ENCODE data around the gene IGIP.
"Not testable (repeated sequence)": the region's sequence is repeated elsewhere in the genome, so short reads cannot be mapped to it uniquely, and the experiment has no call there.

IGIP gene

GRCh38 chr5:140154710-140155381, 29.1 kb downstream of the IGIP start:
- H3K27ac Mint-ChIP-seq; H3K27me3 Mint-ChIP-seq; H3K36me3 Mint-ChIP-seq (ENCODE audit: low read depth); H3K4me3 Mint-ChIP-seq; H3K4me1 Mint-ChIP-seq; DNase-seq; H3K9me3 Mint-ChIP-seq; ATAC-seq: not testable (repeated sequence)

GRCh38 chr5:140157032-140157781, 31.5 kb downstream of the IGIP start:
- ATAC-seq (peak; percentile 99), DNase-seq (peak; percentile 89)
- no peaks in the 10 kb centered on the region for H3K36me3 Mint-ChIP-seq (ENCODE audit: low read depth)
- H3K27me3 Mint-ChIP-seq: peaks cover 2% of the 10 kb centered on the region
- no peaks in the 10 kb centered on the region for H3K9me3 Mint-ChIP-seq
- no peak overlapping the region for H3K27ac Mint-ChIP-seq
- peak overlapping the region; percentile 10 for H3K4me3 Mint-ChIP-seq
- H3K4me1 Mint-ChIP-seq: peaks cover 7% of the 10 kb centered on the region

GRCh38 chr5:140159014-140159927, 33.5 kb downstream of the IGIP start:
- H3K27ac Mint-ChIP-seq: no peak overlapping the region
- no peak overlapping the region for H3K4me3 Mint-ChIP-seq
- H3K36me3 Mint-ChIP-seq (ENCODE audit: low read depth): no peaks in the 10 kb centered on the region
- no peaks in the 10 kb centered on the region for H3K9me3 Mint-ChIP-seq
- H3K4me1 Mint-ChIP-seq: peaks cover 7% of the 10 kb centered on the region
- ATAC-seq: no peak
- DNase-seq: no peak
- H3K27me3 Mint-ChIP-seq: peaks cover 2% of the 10 kb centered on the region

GRCh38 chr5:140162275-140162674, 36.5 kb downstream of the IGIP start:
- no peaks in the 10 kb centered on the region for H3K4me1 Mint-ChIP-seq
- H3K27ac Mint-ChIP-seq: no peak overlapping the region
- no peaks in the 10 kb centered on the region for H3K9me3 Mint-ChIP-seq
- ATAC-seq (no peak), DNase-seq (no peak)
- H3K36me3 Mint-ChIP-seq (ENCODE audit: low read depth): no peaks in the 10 kb centered on the region
- H3K4me3 Mint-ChIP-seq: no peak overlapping the region
- peaks cover 2% of the 10 kb centered on the region for H3K27me3 Mint-ChIP-seq

- Mint-ChIP-seq H3K4me3 (no peak overlapping the region), H3K4me1 (no peaks in the 10 kb centered on the region), H3K27ac (no peak overlapping the region), H3K27me3 (peaks cover 2% of the 10 kb centered on the region), H3K9me3 (no peaks in the 10 kb centered on the region), H3K36me3 (ENCODE audit: low read depth) (no peaks in the 10 kb centered on the region)
- ATAC-seq: no peak
- DNase-seq: no peak
These were observed 37.0 kb downstream of the IGIP start for GRCh38 chr5:140162781-140163180.

- Mint-ChIP-seq H3K27ac (no peak overlapping the region), H3K9me3 (no peaks in the 10 kb centered on the region), H3K36me3 (ENCODE audit: low read depth) (no peaks in the 10 kb centered on the region), H3K27me3 (no peaks in the 10 kb centered on the region), H3K4me3 (no peak overlapping the region), H3K4me1 (no peaks in the 10 kb centered on the region)
- ATAC-seq: no peak
- no peak for DNase-seq
These were observed 39.6 kb downstream of the IGIP start for GRCh38 chr5:140165101-140165922.

- H3K27me3 Mint-ChIP-seq: no peaks in the 10 kb centered on the region
- H3K9me3 Mint-ChIP-seq: no peaks in the 10 kb centered on the region
- ATAC-seq: no peak
- H3K4me3 Mint-ChIP-seq: no peak overlapping the region
- H3K4me1 Mint-ChIP-seq: no peaks in the 10 kb centered on the region
- no peak for DNase-seq
- H3K36me3 Mint-ChIP-seq (ENCODE audit: low read depth): no peaks in the 10 kb centered on the region
- H3K27ac Mint-ChIP-seq: no peak overlapping the region
These were observed 40.2 kb downstream of the IGIP start for GRCh38 chr5:140165923-140166270.

- no peak overlapping the region for H3K4me3 Mint-ChIP-seq
- DNase-seq (no peak), ATAC-seq (no peak)
- H3K27me3 Mint-ChIP-seq: no peaks in the 10 kb centered on the region
- no peaks in the 10 kb centered on the region for H3K4me1 Mint-ChIP-seq
- no peaks in the 10 kb centered on the region for H3K36me3 Mint-ChIP-seq (ENCODE audit: low read depth)
- H3K9me3 Mint-ChIP-seq: no peaks in the 10 kb centered on the region
- no peak overlapping the region for H3K27ac Mint-ChIP-seq
These were observed 41.2 kb downstream of the IGIP start for GRCh38 chr5:140166911-140167310.

GRCh38 chr5:140168371-140168770, 42.6 kb downstream of the IGIP start:
- Mint-ChIP-seq H3K27ac (no peak overlapping the region), H3K27me3 (no peaks in the 10 kb centered on the region), H3K4me3 (no peak overlapping the region), H3K9me3 (no peaks in the 10 kb centered on the region), H3K36me3 (ENCODE audit: low read depth) (no peaks in the 10 kb centered on the region), H3K4me1 (no peaks in the 10 kb centered on the region)
- DNase-seq: no peak
- ATAC-seq: no peak

GRCh38 chr5:140169410-140169809, 43.7 kb downstream of the IGIP start:
- Mint-ChIP-seq H3K9me3 (no peaks in the 10 kb centered on the region), H3K36me3 (ENCODE audit: low read depth) (no peaks in the 10 kb centered on the region), H3K4me1 (peaks cover 5% of the 10 kb centered on the region), H3K27ac (no peak overlapping the region), H3K4me3 (no peak overlapping the region), H3K27me3 (no peaks in the 10 kb centered on the region)
- DNase-seq (no peak), ATAC-seq (no peak)

GRCh38 chr5:140172483-140172882, 46.7 kb downstream of the IGIP start:
- Mint-ChIP-seq H3K36me3 (ENCODE audit: low read depth) (no peaks in the 10 kb centered on the region), H3K27ac (no peak overlapping the region), H3K9me3 (no peaks in the 10 kb centered on the region), H3K4me1 (peaks cover 15% of the 10 kb centered on the region), H3K4me3 (no peak overlapping the region), H3K27me3 (no peaks in the 10 kb centered on the region)
- ATAC-seq (no peak), DNase-seq (no peak)

- H3K9me3 Mint-ChIP-seq: no peaks in the 10 kb centered on the region
- no peak overlapping the region for H3K27ac Mint-ChIP-seq
- peaks cover 15% of the 10 kb centered on the region for H3K4me1 Mint-ChIP-seq
- DNase-seq (no peak), ATAC-seq (no peak)
- no peaks in the 10 kb centered on the region for H3K36me3 Mint-ChIP-seq (ENCODE audit: low read depth)
- H3K27me3 Mint-ChIP-seq: no peaks in the 10 kb centered on the region
- H3K4me3 Mint-ChIP-seq: peak overlapping the region; percentile 95
These were observed 48.3 kb downstream of the IGIP start for GRCh38 chr5:140174014-140174413.

GRCh38 chr5:140174465-140175366, 49.0 kb downstream of the IGIP start, which contains the start of gene CYSTM1:
CYSTM1 (plus strand) TSS chr5:140175188; CDS start chr5:140194466, 19,278 bp downstream.
- H3K36me3 Mint-ChIP-seq (ENCODE audit: low read depth): no peaks in the 10 kb centered on the region
- peak; percentile 94 for ATAC-seq
- H3K9me3 Mint-ChIP-seq: no peaks in the 10 kb centered on the region

More at GRCh38 chr5:140174465-140175366, 49.0 kb downstream of the IGIP start, which contains the start of gene CYSTM1:
- Mint-ChIP-seq H3K4me1 (peaks cover 15% of the 10 kb centered on the region), H3K4me3 (peak within 1 kb of the TSS; percentile 95), H3K27me3 (no peaks in the 10 kb centered on the region), H3K27ac (peak within 1 kb of the TSS; percentile 86)
- DNase-seq: peak; percentile 96
